ENCODE data around the gene KLF11.
"Not testable (repeated sequence)": the region's sequence is repeated elsewhere in the genome, so short reads cannot be mapped to it uniquely, and the experiment has no call there.

Gene KLF11

GRCh38 chr2:10026940-10027569 is 16.3 kb upstream of the KLF11 start:
- H3K4me1 ChIP-seq (ENCODE audit: control insufficient read depth, insufficient read depth, low read length) = peaks cover 2% of the 10 kb centered on the region
- H3K36me3 ChIP-seq (ENCODE audit: control insufficient read depth, insufficient read depth, low read length) = no peaks in the 10 kb centered on the region
- no peak overlapping the region for H3K27ac ChIP-seq (ENCODE audit: low read length)
- no peaks in the 10 kb centered on the region for H3K9me3 ChIP-seq (ENCODE audit: control insufficient read depth, insufficient read depth, low read length)
- WGBS (ENCODE audit: insufficient coverage, insufficient read length) = no CpG with 5 or more reads among the region's 8 CpGs
- no peaks in the 10 kb centered on the region for H3K27me3 ChIP-seq (ENCODE audit: control insufficient read depth, insufficient read depth, low read length)
- no peak for DNase-seq (ENCODE audit: low read depth, low spot score)
- no peak overlapping the region for H3K4me3 ChIP-seq (ENCODE audit: low read length)

- H3K4me1 ChIP-seq (ENCODE audit: control insufficient read depth, insufficient read depth, low read length) = peaks cover 2% of the 10 kb centered on the region
- no peaks in the 10 kb centered on the region for H3K9me3 ChIP-seq (ENCODE audit: control insufficient read depth, insufficient read depth, low read length)
- no peaks in the 10 kb centered on the region for H3K36me3 ChIP-seq (ENCODE audit: control insufficient read depth, insufficient read depth, low read length)
- H3K27ac ChIP-seq (ENCODE audit: low read length) = no peak overlapping the region
- DNase-seq (ENCODE audit: low read depth, low spot score) = no peak
- no CpG with 5 or more reads among the region's 16 CpGs for WGBS (ENCODE audit: insufficient coverage, insufficient read length)
- H3K27me3 ChIP-seq (ENCODE audit: control insufficient read depth, insufficient read depth, low read length) = no peaks in the 10 kb centered on the region
- H3K4me3 ChIP-seq (ENCODE audit: low read length) = no peak overlapping the region
Observed at GRCh38 chr2:10027660-10028330, 15.6 kb upstream of the KLF11 start.

GRCh38 chr2:10028407-10028987 is 14.9 kb upstream of the KLF11 start:
- Histone ChIP-seq H3K9me3 (ENCODE audit: control insufficient read depth, insufficient read depth, low read length) (no peaks in the 10 kb centered on the region), H3K27ac (ENCODE audit: low read length) (no peak overlapping the region), H3K4me1 (ENCODE audit: control insufficient read depth, insufficient read depth, low read length) (peaks cover 2% of the 10 kb centered on the region), H3K36me3 (ENCODE audit: control insufficient read depth, insufficient read depth, low read length) (no peaks in the 10 kb centered on the region), H3K4me3 (ENCODE audit: low read length) (no peak overlapping the region), H3K27me3 (ENCODE audit: control insufficient read depth, insufficient read depth, low read length) (no peaks in the 10 kb centered on the region)
- WGBS (ENCODE audit: insufficient coverage, insufficient read length) = no CpG with 5 or more reads among the region's 16 CpGs
- DNase-seq (ENCODE audit: low read depth, low spot score) = no peak

GRCh38 chr2:10028988-10029874 is 14.1 kb upstream of the KLF11 start:
- Histone ChIP-seq H3K27me3 (ENCODE audit: control insufficient read depth, insufficient read depth, low read length) (no peaks in the 10 kb centered on the region), H3K27ac (ENCODE audit: low read length) (no peak overlapping the region), H3K4me1 (ENCODE audit: control insufficient read depth, insufficient read depth, low read length) (peaks cover 2% of the 10 kb centered on the region), H3K4me3 (ENCODE audit: low read length) (no peak overlapping the region), H3K9me3 (ENCODE audit: control insufficient read depth, insufficient read depth, low read length) (no peaks in the 10 kb centered on the region), H3K36me3 (ENCODE audit: control insufficient read depth, insufficient read depth, low read length) (no peaks in the 10 kb centered on the region)
- no CpG with 5 or more reads among the region's 26 CpGs for WGBS (ENCODE audit: insufficient coverage, insufficient read length)
- no peak for DNase-seq (ENCODE audit: low read depth, low spot score)

- H3K36me3 ChIP-seq (ENCODE audit: control insufficient read depth, insufficient read depth, low read length) = no peaks in the 10 kb centered on the region
- no peak overlapping the region for H3K4me3 ChIP-seq (ENCODE audit: low read length)
- no peaks in the 10 kb centered on the region for H3K27me3 ChIP-seq (ENCODE audit: control insufficient read depth, insufficient read depth, low read length)
- no CpG with 5 or more reads among the region's 7 CpGs for WGBS (ENCODE audit: insufficient coverage, insufficient read length)
- H3K27ac ChIP-seq (ENCODE audit: low read length) = no peak overlapping the region
- no peak for DNase-seq (ENCODE audit: low read depth, low spot score)
- peaks cover 2% of the 10 kb centered on the region for H3K4me1 ChIP-seq (ENCODE audit: control insufficient read depth, insufficient read depth, low read length)
- no peaks in the 10 kb centered on the region for H3K9me3 ChIP-seq (ENCODE audit: control insufficient read depth, insufficient read depth, low read length)
Observed at GRCh38 chr2:10029875-10030223, 13.5 kb upstream of the KLF11 start.

GRCh38 chr2:10030311-10030736 is 13.0 kb upstream of the KLF11 start:
- Histone ChIP-seq H3K9me3 (ENCODE audit: control insufficient read depth, insufficient read depth, low read length) (no peaks in the 10 kb centered on the region), H3K36me3 (ENCODE audit: control insufficient read depth, insufficient read depth, low read length) (no peaks in the 10 kb centered on the region), H3K27ac (ENCODE audit: low read length) (no peak overlapping the region), H3K4me1 (ENCODE audit: control insufficient read depth, insufficient read depth, low read length) (peaks cover 2% of the 10 kb centered on the region), H3K27me3 (ENCODE audit: control insufficient read depth, insufficient read depth, low read length) (no peaks in the 10 kb centered on the region), H3K4me3 (ENCODE audit: low read length) (no peak overlapping the region)
- DNase-seq (ENCODE audit: low read depth, low spot score) = no peak
- no CpG with 5 or more reads among the region's 9 CpGs for WGBS (ENCODE audit: insufficient coverage, insufficient read length)

- H3K4me1 ChIP-seq (ENCODE audit: control insufficient read depth, insufficient read depth, low read length); H3K27me3 ChIP-seq (ENCODE audit: control insufficient read depth, insufficient read depth, low read length); DNase-seq (ENCODE audit: low read depth, low spot score); H3K27ac ChIP-seq (ENCODE audit: low read length); H3K9me3 ChIP-seq (ENCODE audit: control insufficient read depth, insufficient read depth, low read length); H3K36me3 ChIP-seq (ENCODE audit: control insufficient read depth, insufficient read depth, low read length); H3K4me3 ChIP-seq (ENCODE audit: low read length): not testable (repeated sequence)
- no CpG with 5 or more reads among the region's 8 CpGs for WGBS (ENCODE audit: insufficient coverage, insufficient read length)
Observed at GRCh38 chr2:10030798-10031197, 12.6 kb upstream of the KLF11 start.

GRCh38 chr2:10031886-10032745 is 11.2 kb upstream of the KLF11 start:
- Histone ChIP-seq H3K27me3 (ENCODE audit: control insufficient read depth, insufficient read depth, low read length) (no peaks in the 10 kb centered on the region), H3K4me3 (ENCODE audit: low read length) (no peak overlapping the region), H3K27ac (ENCODE audit: low read length) (no peak overlapping the region), H3K4me1 (ENCODE audit: control insufficient read depth, insufficient read depth, low read length) (peaks cover 3% of the 10 kb centered on the region), H3K36me3 (ENCODE audit: control insufficient read depth, insufficient read depth, low read length) (no peaks in the 10 kb centered on the region), H3K9me3 (ENCODE audit: control insufficient read depth, insufficient read depth, low read length) (no peaks in the 10 kb centered on the region)
- WGBS (ENCODE audit: insufficient coverage, insufficient read length) = no CpG with 5 or more reads among the region's 20 CpGs
- DNase-seq (ENCODE audit: low read depth, low spot score) = no peak

- no CpG with 5 or more reads among the region's 7 CpGs for WGBS (ENCODE audit: insufficient coverage, insufficient read length)
- Histone ChIP-seq H3K4me1 (ENCODE audit: control insufficient read depth, insufficient read depth, low read length) (peaks cover 3% of the 10 kb centered on the region), H3K36me3 (ENCODE audit: control insufficient read depth, insufficient read depth, low read length) (no peaks in the 10 kb centered on the region), H3K9me3 (ENCODE audit: control insufficient read depth, insufficient read depth, low read length) (no peaks in the 10 kb centered on the region), H3K4me3 (ENCODE audit: low read length) (no peak overlapping the region), H3K27me3 (ENCODE audit: control insufficient read depth, insufficient read depth, low read length) (no peaks in the 10 kb centered on the region), H3K27ac (ENCODE audit: low read length) (no peak overlapping the region)
- no peak for DNase-seq (ENCODE audit: low read depth, low spot score)
Observed at GRCh38 chr2:10032746-10033105, 10.6 kb upstream of the KLF11 start.

All from iPS DF 6.9 (cell line).